NB4 (cell line): Measurements from ENCODE around the gene ARIH1.
"Not testable (repeated sequence)": the region's sequence is repeated elsewhere in the genome, so short reads cannot be mapped to it uniquely, and the experiment has no call there.

ENCODE experiments used
- POLR2A ChIP-seq: IDR thresholded peaks from 2 replicates; pipeline ENCODE4 v1.6.1; 2011; ENCODE audit warnings: mild to moderate bottlenecking; ENCODE audit not compliant: insufficient read length; ENCODE audit errors: extremely low read depth
- TF ChIP-seq, protein P1 (sequence below): IDR thresholded peaks from one replicate; pipeline ENCODE4 v1.5.1; 2012; ENCODE audit warnings: low read depth, low read length
- TF ChIP-seq, protein P2 (sequence below): IDR thresholded peaks from 2 replicates; pipeline ENCODE4 v1.6.1; 2011; ENCODE audit warnings: low read depth, low read length

- TF ChIP-seq, protein P1, sequence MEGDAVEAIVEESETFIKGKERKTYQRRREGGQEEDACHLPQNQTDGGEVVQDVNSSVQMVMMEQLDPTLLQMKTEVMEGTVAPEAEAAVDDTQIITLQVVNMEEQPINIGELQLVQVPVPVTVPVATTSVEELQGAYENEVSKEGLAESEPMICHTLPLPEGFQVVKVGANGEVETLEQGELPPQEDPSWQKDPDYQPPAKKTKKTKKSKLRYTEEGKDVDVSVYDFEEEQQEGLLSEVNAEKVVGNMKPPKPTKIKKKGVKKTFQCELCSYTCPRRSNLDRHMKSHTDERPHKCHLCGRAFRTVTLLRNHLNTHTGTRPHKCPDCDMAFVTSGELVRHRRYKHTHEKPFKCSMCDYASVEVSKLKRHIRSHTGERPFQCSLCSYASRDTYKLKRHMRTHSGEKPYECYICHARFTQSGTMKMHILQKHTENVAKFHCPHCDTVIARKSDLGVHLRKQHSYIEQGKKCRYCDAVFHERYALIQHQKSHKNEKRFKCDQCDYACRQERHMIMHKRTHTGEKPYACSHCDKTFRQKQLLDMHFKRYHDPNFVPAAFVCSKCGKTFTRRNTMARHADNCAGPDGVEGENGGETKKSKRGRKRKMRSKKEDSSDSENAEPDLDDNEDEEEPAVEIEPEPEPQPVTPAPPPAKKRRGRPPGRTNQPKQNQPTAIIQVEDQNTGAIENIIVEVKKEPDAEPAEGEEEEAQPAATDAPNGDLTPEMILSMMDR = not testable (repeated sequence)
- TF ChIP-seq POLR2A = not testable (repeated sequence)
- TF ChIP-seq, protein P2, sequence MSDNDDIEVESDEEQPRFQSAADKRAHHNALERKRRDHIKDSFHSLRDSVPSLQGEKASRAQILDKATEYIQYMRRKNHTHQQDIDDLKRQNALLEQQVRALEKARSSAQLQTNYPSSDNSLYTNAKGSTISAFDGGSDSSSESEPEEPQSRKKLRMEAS = not testable (repeated sequence)
Observed at GRCh38 chr15:72476330-72476729, 2.2 kb downstream of the ARIH1 start.
